ENCODE measurements around the gene QARS1.

The QARS1 gene

DNA sequence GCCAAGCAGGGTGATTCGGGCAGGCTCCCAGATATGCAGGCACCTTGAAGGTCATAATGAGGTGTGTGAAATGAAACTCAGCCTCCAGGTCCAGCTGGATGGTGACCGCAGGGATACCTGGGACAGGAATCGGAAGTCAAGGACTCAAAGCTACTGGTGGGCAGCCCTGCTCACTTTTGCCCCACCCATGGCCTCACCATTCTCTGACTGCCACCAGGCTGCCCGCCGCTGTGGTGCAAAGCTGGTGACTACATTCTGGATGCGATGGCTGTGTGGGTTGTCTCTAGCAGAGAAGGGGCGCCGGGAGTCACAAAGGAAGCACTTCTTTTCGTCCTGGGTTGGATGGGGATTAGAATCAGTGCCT is 27.5 kb upstream of the QARS1 start:
- no peak overlapping the region for H3K4me3 ChIP-seq (ENCODE audit: low read length, poor library complexity, severe bottlenecking)
- no peaks in the 10 kb centered on the region for H3K4me1 ChIP-seq (ENCODE audit: insufficient read depth, low read length, poor library complexity, severe bottlenecking)
- no peaks in the 10 kb centered on the region for H3K27me3 ChIP-seq (ENCODE audit: insufficient read depth, low read length, poor library complexity, severe bottlenecking)
- TF ChIP-seq, protein P1, sequence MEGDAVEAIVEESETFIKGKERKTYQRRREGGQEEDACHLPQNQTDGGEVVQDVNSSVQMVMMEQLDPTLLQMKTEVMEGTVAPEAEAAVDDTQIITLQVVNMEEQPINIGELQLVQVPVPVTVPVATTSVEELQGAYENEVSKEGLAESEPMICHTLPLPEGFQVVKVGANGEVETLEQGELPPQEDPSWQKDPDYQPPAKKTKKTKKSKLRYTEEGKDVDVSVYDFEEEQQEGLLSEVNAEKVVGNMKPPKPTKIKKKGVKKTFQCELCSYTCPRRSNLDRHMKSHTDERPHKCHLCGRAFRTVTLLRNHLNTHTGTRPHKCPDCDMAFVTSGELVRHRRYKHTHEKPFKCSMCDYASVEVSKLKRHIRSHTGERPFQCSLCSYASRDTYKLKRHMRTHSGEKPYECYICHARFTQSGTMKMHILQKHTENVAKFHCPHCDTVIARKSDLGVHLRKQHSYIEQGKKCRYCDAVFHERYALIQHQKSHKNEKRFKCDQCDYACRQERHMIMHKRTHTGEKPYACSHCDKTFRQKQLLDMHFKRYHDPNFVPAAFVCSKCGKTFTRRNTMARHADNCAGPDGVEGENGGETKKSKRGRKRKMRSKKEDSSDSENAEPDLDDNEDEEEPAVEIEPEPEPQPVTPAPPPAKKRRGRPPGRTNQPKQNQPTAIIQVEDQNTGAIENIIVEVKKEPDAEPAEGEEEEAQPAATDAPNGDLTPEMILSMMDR (conservative IDR thresholded peaks at IDR 0.05; ENCODE audit: low read length): no peak
- TF ChIP-seq EZH2phosphoT487 (IDR thresholded peaks at IDR 0.05; ENCODE audit: borderline replicate concordance): no peak
- no peaks in the 10 kb centered on the region for H3K9me2 ChIP-seq (replicated peaks; ENCODE audit: low read depth, low read length)
- H3F3A ChIP-seq (ENCODE audit: low read depth): no peaks in the 10 kb centered on the region
- H3K79me2 ChIP-seq (ENCODE audit: insufficient read depth, low read length): no peaks in the 10 kb centered on the region
- H2AFZ ChIP-seq (ENCODE audit: low read length): no peak overlapping the region
- no peaks in the 10 kb centered on the region for H3K9me3 ChIP-seq (ENCODE audit: insufficient read depth, low read depth, low read length)
- no peaks in the 10 kb centered on the region for H4K20me1 ChIP-seq (ENCODE audit: insufficient read depth, low read length, poor library complexity, severe bottlenecking)
- H3K9ac ChIP-seq (ENCODE audit: low read depth, low read length, poor library complexity, severe bottlenecking): no peak overlapping the region
- no peak overlapping the region for H3K4me2 ChIP-seq (ENCODE audit: low read depth, low read length, poor library complexity, severe bottlenecking)
- no peaks in the 10 kb centered on the region for H3K36me3 ChIP-seq (ENCODE audit: insufficient read depth, low read length)

DNA sequence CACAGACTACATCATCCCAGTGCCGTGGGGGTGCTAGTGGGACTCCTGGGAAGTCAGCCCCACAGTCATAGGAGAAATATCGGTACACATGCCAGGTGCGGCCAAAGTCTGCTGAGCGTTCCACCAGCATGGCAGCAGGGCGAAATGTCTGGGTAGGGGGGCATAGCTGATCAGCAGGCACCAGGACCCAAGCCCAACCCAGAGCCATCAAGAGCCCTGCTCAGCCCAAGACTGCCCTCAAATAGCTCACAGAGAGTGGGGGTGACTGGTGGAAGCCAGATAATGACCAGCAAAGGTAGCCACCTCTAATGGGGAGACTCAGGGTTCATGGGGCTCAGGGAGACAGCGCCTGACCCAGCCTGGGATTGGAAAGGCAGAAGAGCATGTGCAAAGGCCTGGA is 27.0 kb upstream of the QARS1 start:
- no peaks in the 10 kb centered on the region for H4K20me1 ChIP-seq (ENCODE audit: insufficient read depth, low read length, poor library complexity, severe bottlenecking)
- no peaks in the 10 kb centered on the region for H3K4me1 ChIP-seq (ENCODE audit: insufficient read depth, low read length, poor library complexity, severe bottlenecking)
- no peaks in the 10 kb centered on the region for H3K27me3 ChIP-seq (ENCODE audit: insufficient read depth, low read length, poor library complexity, severe bottlenecking)
- no peak overlapping the region for H3K9ac ChIP-seq (ENCODE audit: low read depth, low read length, poor library complexity, severe bottlenecking)
- H3K79me2 ChIP-seq (ENCODE audit: insufficient read depth, low read length): no peaks in the 10 kb centered on the region
- H3K9me2 ChIP-seq (replicated peaks; ENCODE audit: low read depth, low read length): no peaks in the 10 kb centered on the region
- no peaks in the 10 kb centered on the region for H3K9me3 ChIP-seq (ENCODE audit: insufficient read depth, low read depth, low read length)
- H3F3A ChIP-seq (ENCODE audit: low read depth): no peaks in the 10 kb centered on the region
- H3K36me3 ChIP-seq (ENCODE audit: insufficient read depth, low read length): no peaks in the 10 kb centered on the region
- H3K4me2 ChIP-seq (ENCODE audit: low read depth, low read length, poor library complexity, severe bottlenecking): no peak overlapping the region
- no peak overlapping the region for H3K4me3 ChIP-seq (ENCODE audit: low read length, poor library complexity, severe bottlenecking)
- H2AFZ ChIP-seq (ENCODE audit: low read length): no peak overlapping the region
- no peak for TF ChIP-seq EZH2phosphoT487 (IDR thresholded peaks at IDR 0.05; ENCODE audit: borderline replicate concordance)
- TF ChIP-seq, protein P1 (conservative IDR thresholded peaks at IDR 0.05; ENCODE audit: low read length): no peak

DNA sequence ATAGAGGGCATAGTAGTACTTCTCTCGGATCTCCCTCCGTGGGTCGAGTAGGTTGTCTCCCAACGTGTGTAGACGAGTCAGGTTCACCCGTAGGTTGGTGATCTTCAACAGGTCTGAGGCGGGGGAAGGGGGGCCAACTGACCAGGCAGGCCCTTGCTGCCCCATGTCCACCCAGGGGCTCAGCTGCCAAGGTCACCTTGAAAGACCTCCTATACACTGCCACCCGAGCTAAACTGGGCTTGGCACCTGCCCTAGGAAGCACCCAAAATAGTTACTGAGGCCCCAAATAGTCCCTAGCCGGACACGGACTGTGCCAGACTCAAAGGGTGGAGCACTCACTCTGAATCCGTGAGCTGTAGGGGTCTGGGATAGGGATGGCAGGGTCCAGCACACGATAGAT is 26.5 kb upstream of the QARS1 start:
- no peaks in the 10 kb centered on the region for H4K20me1 ChIP-seq (ENCODE audit: insufficient read depth, low read length, poor library complexity, severe bottlenecking)
- H3K9ac ChIP-seq (ENCODE audit: low read depth, low read length, poor library complexity, severe bottlenecking): no peak overlapping the region
- no peaks in the 10 kb centered on the region for H3K27me3 ChIP-seq (ENCODE audit: insufficient read depth, low read length, poor library complexity, severe bottlenecking)
- no peaks in the 10 kb centered on the region for H3K9me2 ChIP-seq (replicated peaks; ENCODE audit: low read depth, low read length)
- no peaks in the 10 kb centered on the region for H3K36me3 ChIP-seq (ENCODE audit: insufficient read depth, low read length)
- H3F3A ChIP-seq (ENCODE audit: low read depth): no peaks in the 10 kb centered on the region
- H3K4me1 ChIP-seq (ENCODE audit: insufficient read depth, low read length, poor library complexity, severe bottlenecking): no peaks in the 10 kb centered on the region
- TF ChIP-seq, protein P1 (conservative IDR thresholded peaks at IDR 0.05; ENCODE audit: low read length): no peak
- no peak for TF ChIP-seq EZH2phosphoT487 (IDR thresholded peaks at IDR 0.05; ENCODE audit: borderline replicate concordance)
- H3K4me3 ChIP-seq (ENCODE audit: low read length, poor library complexity, severe bottlenecking): no peak overlapping the region
- no peaks in the 10 kb centered on the region for H3K79me2 ChIP-seq (ENCODE audit: insufficient read depth, low read length)
- H3K4me2 ChIP-seq (ENCODE audit: low read depth, low read length, poor library complexity, severe bottlenecking): no peak overlapping the region
- H3K9me3 ChIP-seq (ENCODE audit: insufficient read depth, low read depth, low read length): no peaks in the 10 kb centered on the region
- no peak overlapping the region for H2AFZ ChIP-seq (ENCODE audit: low read length)

Measured in Loucy (cell line).